CD4-positive, alpha-beta T cell treated with Interleukin-6 at 100 ng/mL for 8 hours (primary cell): ENCODE measurements around the gene TGFB2.
"Not testable (repeated sequence)": the region's sequence is repeated elsewhere in the genome, so short reads cannot be mapped to it uniquely, and the experiment has no call there.

Experiments
- DNase-seq: peaks from one replicate; pipeline ENCODE4 v3.0.0-alpha.2; 2020; ENCODE audit warnings: mixed read lengths, low spot score

The TGFB2 gene

DNA sequence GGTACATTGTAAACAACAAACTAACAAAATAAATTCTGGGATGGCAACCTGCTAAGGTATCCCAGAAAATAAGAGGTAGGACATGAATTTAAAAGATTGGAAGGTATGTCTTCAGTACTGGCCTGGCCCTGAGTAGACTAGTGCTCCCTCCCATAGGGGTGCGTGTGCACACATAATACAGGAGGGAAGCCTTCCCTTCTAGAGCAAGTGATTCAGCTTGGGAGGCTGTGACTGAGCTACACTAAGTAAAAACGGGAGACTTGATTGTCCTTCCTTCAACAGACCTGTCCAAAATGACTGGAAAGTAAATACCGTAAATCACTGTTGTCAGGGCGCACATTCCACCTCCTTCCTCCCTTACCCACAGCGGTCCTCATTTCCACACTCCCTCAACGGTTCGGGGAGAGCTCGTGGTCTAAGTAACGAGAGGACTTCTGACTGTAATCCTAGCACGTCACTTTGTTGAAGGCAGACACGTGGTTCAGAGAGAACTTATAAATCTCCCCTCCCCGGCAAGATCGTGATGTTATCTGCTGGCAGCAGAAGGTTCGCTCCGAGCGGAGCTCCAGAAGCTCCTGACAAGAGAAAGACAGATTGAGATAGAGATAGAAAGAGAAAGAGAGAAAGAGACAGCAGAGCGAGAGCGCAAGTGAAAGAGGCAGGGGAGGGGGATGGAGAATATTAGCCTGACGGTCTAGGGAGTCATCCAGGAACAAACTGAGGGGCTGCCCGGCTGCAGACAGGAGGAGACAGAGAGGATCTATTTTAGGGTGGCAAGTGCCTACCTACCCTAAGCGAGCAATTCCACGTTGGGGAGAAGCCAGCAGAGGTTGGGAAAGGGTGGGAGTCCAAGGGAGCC is at the start of gene TGFB2:
TGFB2 (plus strand) TSS at position 523 of the 859 bp plus-strand sequence. CDS start 1,366 bp downstream, outside the sequence.
- no peak for DNase-seq

DNA sequence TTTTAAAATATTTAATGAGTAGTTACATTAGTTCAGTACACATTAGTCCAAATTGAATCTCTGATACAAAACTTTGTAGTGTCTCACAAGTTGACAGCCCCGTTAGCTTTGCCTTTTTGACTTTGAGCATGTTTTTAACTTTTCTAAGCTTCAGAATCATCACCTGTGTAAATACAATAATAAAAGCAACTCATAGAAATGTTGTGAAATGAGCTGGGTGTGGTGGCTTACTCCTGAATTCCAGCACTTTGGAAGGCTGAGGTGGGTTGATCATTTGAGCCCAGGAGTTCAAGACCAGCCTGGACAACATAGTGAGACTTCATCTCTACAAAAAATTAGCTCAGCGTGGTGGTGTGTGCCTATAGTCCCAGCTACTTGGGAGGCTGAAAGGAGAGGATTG is 49.0 kb upstream of the TGFB2 start:
- no peak for DNase-seq

DNA sequence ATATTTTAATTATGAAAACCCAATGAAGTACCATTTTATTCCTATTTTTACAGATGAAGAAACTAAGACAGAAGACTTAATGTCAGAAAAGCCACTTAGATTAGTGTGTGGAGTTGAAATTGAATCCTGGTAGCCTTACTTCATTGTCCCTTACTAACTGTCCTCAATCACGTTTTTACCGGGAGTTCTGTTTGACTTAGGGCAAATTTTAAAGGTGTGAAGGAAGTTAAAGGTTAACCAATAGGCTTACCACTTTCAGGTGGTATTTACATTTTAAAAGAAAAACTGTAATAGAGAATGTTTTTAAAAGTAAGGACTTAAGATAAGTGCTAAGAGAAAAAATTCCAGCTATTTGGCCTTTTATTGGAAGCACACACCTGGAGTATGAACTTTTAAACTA is 47.7 kb upstream of the TGFB2 start:
- no peak for DNase-seq

DNA sequence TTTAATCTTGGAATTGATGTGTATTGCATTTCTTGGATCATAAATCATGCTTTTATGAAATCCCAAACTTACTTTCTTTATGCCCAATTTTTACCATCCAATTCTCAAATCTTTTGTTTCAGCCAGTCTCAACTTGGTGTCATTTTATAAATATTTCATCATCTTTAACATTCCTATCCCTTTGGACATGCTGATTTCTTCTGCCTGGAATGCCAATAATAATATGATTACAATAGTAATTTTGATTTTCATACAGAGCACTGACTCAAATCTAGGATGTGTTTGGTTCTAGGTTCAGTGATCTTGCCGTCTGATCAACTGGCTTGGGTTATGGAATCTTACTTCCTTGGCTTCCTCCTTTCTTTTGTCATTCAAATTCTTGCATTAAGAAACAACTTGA is 47.3 kb upstream of the TGFB2 start:
- no peak for DNase-seq

DNA sequence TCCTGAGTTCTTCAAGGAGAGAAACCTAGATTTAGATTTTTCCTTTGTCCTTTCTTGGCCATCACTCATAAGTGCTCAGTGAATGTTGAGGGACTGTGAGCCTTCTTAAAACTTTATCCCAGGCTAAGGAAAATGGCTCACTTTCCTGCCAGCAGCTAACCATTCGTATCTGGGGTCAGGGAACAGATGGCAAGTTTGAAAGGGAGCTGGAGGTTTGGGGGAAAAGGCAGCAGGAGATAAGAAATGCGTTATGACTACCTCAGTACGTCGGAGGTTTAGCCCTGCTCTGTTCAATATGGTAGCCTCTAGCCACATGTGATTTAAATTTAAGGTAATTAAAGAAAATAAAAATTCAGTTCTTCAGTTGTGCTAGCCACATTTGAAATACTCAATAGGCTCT is 46.7 kb upstream of the TGFB2 start:
- no peak for DNase-seq

DNA sequence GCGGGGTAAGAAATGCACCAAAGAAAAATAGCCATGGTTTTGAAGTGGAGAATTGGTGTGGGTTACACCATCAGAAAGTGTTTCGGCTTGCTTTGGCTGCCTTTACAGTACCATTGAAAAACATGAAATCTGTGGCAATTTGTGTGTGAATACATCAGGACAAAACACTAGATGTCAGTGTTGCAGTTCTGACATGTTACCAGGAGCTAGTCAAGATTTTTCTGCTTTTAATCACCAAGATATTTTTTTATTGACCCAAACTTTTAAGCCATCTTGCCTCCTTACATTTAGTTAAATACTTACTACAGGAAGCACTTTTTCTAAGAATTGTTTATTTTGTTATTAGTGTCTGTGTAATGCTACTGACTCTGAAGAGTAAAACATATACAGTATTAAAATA is 45.7 kb upstream of the TGFB2 start:
- no peak for DNase-seq

DNA sequence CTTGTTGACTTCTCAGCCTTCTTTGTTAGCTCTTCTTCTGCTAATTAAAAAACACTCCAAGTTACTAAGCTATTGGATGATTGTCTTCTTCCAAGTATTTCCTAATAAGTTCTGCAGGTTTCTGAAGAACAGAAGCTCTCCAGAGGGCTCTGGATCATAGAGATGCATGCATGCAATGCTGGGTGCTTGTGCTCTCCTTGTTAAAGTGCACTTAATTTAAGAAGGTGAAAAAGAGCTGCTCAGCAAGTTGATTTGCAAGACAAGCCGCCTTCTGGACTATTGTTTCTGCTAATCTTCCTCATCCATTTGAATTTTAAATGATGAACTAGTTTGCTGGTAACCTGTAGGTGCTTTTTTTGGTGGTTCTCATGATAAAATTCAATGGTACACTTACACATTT is 43.9 kb upstream of the TGFB2 start:
- no peak for DNase-seq

DNA sequence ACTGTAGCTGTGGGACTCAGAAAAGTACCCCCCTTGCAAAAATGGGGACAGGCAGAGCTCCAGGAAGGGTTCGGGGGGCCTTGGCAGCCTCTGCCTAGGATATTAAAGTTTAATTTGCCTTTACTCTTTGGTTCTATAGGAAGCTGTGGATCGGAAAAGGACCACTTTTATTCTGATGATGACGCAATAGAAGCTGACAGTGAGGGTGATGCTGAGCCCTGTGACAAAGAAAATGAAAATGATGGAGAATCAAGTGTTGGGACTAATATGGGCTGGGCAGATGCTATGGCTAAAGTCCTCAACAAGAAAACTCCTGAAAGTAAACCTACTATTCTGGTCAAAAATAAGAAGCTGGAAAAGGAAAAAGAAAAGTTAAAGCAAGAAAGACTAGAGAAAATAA is 43.0 kb upstream of the TGFB2 start:
- DNase-seq, result no peak

DNA sequence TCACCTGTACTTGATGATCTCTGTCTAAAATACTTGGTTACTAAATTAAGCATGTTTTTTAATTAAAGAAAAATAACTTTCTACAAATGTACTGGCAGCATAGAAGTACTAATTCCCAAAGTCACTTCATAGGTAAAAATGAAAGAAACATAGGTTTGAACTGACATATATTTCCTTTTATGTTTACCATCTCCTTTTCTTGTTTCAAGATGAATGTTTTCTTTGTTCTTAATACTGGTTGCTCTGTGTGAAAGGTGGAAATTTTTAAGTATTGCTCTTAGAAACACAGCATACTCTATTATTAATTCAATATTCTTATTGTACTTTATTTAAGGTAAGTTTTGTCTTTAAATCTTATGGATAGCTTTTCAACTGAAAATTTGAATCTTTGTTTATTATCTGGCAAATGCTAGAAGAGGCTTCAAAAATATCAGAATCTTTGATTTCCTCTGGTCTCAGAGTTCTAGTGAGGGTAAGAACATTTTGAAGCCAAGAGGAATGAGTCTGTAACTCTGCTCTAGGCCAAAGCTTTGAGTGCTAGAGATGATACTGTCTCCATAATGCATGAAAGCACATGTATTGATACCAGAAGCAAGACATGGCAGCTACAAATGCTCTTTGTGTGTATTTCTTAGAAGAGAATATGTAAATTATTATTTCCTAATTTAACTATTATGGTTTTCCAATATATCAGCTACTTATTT is 41.8 kb upstream of the TGFB2 start:
- no peak for DNase-seq

DNA sequence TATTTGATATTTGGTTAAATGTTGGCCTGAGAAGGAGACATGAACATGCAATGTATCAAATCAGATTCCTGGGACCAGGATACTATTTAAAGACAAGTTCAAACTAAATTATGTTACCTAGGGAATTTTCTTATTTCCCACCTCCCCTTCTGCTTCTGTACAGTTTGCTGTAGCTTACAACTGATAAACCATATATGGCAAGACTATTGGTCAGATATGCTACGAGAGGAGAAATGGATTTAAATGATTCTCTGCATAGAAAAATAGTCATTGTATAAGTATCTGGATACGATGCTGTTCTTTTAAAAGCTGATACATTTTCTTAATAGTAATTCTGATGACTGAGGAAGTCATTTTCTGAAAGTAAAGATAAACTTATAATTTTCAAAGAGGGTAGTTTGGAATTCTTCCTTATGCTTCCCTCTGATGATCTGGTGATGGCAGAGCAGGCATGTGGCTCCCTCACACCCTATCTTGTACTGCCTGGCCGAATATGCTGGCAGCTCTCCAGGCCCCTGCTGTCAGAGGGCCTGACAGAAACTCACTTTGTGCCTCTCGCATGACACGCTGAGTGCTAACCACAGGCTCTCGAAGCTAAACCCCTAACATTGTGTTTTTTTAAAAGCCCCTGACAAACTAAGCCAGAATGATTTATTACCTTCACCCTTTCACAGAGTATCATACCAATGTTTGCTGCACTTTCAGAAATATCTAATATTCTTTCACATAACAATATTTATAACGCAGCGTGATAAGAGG is 40.7 kb upstream of the TGFB2 start:
- no peak for DNase-seq

DNA sequence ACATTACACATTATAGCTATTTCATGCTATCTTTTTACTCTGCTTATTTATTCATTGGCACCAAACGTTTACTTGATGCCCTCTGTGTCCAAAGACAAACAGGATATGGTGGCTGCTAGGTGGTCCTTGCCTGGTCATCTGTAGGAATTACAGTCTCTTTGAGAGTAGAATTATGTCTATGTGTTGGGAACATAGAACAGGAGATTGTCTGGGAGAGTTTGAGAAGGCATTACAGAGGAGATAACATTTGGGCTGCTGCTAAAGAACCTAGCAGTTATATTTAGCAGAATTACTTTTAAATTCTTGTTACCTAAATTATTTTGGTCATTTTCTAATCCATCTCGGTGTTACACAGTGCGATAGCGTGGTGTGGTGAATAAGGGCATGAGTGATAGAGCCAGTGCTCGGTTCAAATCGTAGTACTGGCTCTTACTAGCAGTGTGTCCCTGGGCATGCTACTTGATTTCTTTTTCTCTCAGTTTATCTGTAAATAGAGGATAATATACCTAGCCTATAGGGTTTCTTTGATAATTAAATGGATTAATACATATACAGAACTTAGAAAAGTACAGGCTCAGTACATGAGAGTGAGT is 39.6 kb upstream of the TGFB2 start:
- DNase-seq, result no peak

DNA sequence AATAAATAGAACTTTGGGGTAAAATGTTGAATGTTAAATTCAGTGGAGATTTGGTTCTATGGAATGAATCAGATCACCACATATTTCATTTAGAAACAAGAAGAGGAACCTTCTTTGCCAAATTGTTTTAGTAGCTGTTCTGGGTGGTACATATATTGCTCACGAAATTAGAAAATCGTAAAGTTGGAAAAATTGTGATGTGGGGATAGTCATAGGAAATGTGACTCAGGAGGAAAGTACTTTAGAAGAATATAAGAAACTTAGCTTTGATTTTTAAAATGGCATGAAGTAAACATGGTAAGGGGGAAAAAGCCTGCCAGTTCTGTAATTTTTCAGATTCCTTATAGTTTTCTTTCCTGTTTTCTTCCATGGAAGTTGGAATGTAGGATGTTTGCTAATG is 32.6 kb upstream of the TGFB2 start:
- no peak for DNase-seq

DNA sequence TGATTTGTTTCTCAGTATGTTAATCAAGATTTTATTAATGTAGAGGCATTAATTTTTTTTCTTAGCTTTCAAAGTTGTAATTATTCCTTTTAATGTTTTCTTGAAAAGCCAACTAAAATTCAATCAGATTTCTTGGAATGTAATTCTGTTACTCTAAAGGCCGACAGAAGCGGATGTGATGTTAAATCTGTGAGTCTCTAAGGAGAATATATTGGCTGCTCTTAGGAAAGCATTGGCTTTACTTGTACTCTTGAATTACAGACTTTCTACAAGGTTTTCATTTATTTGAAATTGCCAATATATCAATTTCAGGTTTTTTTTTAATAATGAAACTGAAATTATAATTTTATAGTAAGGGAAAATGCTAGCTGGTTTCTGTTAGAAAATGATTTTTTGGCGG is 30.8 kb upstream of the TGFB2 start:
- DNase-seq, result no peak

DNA sequence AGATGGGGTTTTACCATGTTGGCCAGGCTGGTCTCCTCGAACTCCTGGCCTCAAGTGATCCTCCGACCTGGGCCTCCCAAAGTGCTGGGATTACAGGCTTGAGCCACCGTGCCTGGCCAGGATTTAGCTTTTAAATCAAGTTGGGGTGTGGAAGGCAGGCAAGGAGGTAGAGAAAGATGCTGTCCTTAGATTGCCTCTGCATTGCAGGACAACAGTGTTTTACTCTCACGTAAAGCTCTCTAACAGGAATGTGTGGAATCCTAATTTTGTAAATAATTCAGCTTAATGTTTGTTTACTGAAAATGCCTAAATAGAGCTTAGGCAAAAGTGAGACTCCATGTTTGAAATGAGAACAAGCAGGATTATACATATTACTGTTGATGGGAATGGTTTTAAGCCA is 29.5 kb upstream of the TGFB2 start:
- no peak for DNase-seq

DNA sequence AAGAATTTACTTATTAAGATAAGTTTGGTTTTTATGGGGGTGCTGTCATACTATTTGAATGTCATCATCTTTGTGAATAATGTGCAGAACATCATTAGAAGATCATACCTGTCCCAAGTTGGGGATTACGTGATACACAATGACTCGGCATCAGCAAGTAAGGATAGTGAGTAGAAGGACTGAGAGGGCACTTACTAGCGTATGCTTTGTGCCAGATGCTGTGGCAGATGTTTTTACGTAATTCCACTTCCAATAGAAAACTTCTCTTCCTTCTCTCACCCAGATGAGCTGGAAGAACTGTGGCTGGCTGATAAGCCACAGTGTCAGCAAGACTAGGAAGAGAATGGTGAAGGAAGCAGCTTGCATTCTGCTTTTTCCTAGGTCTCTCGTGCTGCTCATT is 28.1 kb upstream of the TGFB2 start:
- DNase-seq, result no peak

DNA sequence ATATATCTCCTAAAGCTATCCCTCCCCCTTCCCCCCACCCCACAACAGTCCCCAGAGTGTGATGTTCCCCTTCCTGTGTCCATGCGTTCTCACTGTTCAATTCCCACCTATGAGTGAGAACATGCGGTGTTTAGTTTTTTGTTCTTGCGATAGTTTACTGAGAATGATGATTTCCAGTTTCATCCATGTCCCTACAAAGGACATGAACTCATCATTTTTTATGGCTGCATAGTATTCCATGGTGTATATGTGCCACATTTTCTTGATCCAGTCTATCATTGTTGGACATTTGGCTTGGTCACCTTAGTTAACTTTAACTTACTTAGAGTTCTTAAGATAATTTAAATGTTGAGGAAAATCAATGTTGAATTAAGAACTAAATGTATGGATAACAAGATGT is 25.0 kb upstream of the TGFB2 start:
- not testable (repeated sequence) for DNase-seq

DNA sequence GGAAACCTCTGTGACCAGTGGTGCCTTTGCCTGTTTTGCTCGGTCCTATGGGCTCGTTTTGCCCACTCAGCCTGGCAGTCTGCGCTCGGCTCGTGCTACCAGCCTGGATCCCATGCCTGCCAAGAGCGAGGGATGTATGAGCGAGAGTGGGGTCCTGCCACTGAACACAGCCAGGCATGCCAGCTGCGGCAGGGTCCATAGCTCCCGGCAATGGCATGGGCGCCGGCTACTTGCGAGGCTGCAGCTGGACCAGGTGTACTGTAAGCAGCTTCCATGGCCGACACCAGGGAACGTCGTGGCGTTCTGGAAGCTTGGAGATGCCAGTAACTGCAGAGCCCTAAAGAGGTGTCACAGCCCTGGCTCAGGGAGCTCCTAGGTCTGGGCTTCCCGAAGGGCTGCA is 22.4 kb upstream of the TGFB2 start:
- DNase-seq, result no peak

DNA sequence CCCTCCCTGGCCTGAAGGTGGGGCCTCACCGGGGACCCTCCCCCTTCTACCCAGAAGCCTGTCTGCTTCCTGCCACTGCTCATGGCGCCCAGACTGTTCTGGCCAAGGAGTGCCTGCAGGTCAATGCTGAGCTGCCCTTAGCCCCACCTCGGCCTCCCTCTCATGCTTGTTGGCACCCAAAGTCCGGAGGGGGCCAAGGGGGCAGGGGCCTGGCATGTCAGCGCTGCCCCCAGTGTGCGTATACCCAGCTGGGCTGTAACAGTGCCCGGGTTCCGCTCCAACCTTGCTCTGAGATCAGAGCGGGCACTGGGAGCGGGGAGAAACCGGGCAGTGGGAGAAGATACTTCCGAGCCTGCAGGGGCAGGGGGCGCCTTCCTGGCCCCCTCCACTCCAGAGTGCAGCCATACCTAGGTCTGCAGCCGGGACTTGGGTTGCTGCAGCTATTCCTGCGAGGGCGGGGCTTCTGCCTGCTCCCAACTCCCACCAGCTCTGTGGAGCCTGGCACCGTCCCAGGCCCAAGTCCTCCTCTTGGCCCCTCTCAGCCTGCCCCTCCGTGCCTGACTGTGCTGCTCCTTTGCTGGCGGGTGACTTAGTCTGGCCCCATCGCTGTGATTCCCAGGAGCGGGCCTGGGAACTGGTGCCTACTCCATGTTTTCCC is 21.4 kb upstream of the TGFB2 start:
- DNase-seq, result no peak

DNA sequence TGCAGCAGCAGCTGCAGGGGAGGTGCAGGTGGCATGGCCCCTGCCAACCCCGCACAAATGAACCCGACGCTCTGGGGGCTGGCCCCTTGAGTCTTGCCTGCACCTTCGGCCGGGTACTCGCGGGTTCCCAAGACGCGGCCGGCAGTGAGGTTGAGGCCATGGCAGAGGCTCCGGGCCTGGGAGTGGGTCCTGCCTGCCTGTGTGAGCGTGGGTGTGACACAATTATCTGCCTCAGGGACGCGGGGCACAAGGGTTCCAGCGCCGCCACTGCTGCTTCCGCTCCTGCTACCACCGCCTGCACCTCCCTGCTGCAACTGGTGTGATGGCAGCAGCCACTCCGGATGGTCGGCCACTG is 20.9 kb upstream of the TGFB2 start:
- no peak for DNase-seq

DNA sequence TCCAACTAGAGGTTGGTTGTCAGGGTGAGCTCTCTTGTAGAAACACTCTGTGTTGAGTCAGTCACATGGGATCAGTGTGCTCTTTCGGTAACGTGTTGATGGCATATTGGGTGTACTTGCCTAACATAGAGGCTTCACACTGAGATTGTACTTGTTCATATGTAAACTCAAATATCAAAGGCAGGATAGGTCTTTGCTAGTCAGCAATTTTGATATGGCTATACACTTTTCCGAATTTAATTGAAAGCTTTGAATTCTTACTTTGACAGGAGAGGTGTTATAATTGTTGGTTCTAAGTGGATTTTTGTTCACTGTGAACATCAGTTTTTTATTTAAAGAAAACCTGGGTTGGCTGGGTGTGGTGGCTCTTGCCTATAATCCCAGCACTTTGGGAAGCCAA is 16.4 kb upstream of the TGFB2 start:
- no peak for DNase-seq

DNA sequence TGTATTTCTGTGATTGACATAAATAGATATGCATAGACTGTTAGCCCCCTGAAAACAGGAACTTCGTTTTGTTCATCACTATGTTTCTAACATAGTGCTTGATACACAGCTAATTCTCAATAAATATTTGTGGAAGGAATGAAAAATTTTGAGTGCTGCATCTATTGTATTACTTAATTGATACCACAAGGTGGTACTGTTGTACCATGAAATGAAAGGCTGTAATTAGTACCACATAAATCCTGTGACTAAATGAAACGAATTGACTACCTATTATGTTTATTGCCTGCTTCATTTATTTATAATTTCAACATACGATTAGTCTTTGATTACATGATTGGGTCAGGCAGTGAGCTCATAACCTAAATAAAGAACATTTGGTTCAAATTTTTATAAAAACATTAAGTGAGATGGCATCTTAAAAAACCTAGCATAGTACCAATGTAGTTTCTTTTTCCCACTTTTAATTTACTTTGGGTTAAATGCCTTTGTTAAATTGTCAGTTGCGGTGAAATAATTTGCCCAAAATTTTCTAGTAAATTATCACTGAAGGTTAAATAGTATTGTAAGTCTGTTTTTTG is 15.0 kb upstream of the TGFB2 start:
- DNase-seq, result no peak

DNA sequence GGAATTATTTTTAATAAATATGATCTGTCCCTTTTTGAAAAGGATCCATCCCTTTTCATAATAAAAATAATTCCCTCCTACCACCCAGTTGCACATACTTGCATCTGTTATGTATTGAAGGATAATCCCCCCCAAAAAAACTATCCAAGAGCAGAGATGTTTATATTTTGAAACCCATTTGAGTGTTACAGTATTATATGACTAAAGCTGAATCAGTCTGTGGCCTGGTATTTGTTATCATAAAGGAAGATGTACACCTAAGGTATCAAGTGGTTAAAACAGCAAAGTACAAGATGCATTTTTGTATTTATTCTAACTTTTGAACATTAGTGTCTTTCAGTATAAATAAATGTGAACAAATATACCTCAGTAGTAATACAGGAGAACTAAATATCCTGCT is 12.7 kb upstream of the TGFB2 start:
- DNase-seq, result no peak
